HG03159 (cell line): ENCODE data around the gene DCLRE1C.
A peak's percentile ranks its signal among the peaks of the same experiment; 100 is the strongest.
"Not testable (repeated sequence)": the region's sequence is repeated elsewhere in the genome, so short reads cannot be mapped to it uniquely, and the experiment has no call there.

Experiments used
- ATAC-seq: cut with Tn5 transposase; IDR thresholded peaks from one replicate; pipeline ENCODE4 v1.9.1; 2021; ENCODE audit warnings: mild to moderate bottlenecking, moderate library complexity; ENCODE audit not compliant: unreplicated experiment

Gene DCLRE1C

DNA sequence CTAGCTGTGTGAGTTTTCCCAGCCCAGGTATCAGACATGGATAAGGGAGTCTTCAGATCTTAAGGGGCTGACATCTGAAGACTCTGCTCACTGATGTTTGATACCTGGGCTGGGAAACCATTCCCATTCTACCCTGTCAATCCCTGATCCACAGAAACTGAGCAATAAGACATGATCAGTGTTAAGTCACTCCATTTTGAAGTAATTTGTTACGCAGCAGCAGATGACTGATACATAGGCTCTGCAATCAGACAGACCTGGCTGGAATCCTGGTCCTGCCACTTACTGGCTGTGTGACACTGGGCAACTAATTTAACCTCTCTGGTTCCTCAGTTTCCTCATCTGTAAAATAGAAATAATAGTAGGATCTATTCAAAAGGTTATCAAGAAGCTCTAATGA lies 6.6 kb downstream of the DCLRE1C start:
- no peak for ATAC-seq

DNA sequence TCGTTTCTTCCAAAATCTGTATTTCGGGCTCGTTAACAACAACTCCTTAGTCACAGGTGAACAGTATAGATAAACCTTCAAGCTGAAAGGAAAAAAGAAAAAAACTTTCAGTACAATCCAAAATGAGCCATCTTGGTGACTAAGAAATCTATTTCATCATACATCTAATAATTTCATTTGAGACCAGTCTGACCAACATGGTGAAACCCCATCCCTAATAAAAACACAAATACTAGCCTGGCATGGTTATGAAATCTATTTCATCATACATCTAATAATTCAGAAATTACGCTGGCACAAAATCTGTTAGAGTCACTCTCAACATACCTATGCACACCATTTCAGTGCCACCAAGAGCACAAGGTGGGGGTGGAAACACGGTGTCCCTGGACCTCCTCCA lies 8.8 kb downstream of the DCLRE1C start:
- no peak for ATAC-seq

- ATAC-seq, result not testable (repeated sequence)
Measured at GRCh38 chr10:14942950-14943338, 11.0 kb downstream of the DCLRE1C start.

GRCh38 chr10:14942147-14942949 lies 11.5 kb downstream of the DCLRE1C start:
- peak; percentile 92 for ATAC-seq

DNA sequence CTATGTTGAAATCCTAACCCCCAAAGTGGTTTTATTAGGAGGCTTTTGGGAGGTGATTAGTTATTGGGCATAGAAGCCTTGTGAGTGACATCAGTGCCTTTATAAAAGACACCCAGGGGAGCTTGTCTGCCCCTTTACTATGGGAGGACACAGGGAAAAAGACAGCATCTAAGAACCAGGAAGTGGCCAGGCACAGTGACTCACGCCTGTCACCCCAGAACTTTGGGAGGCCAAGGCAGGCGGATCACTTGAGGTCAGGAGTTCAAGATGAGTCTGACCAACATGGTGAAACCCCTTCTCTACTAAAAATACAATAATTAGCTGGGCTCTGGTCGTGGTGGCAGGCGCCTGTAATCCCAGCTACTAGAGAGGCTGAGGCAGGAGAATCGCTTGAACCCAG lies 14.9 kb downstream of the DCLRE1C start:
- not testable (repeated sequence) for ATAC-seq

GRCh38 chr10:14936584-14936983 lies 17.3 kb downstream of the DCLRE1C start:
- no peak for ATAC-seq

GRCh38 chr10:14930610-14931009 lies 23.3 kb downstream of the DCLRE1C start:
- no peak for ATAC-seq

GRCh38 chr10:14926722-14927416 lies 27.0 kb downstream of the DCLRE1C start:
- peak; percentile 98 for ATAC-seq

- ATAC-seq, result peak; percentile 11
Measured at GRCh38 chr10:14926061-14926470, 27.8 kb downstream of the DCLRE1C start.

- ATAC-seq, result no peak
Measured at GRCh38 chr10:14925268-14925667, 28.6 kb downstream of the DCLRE1C start.

DNA sequence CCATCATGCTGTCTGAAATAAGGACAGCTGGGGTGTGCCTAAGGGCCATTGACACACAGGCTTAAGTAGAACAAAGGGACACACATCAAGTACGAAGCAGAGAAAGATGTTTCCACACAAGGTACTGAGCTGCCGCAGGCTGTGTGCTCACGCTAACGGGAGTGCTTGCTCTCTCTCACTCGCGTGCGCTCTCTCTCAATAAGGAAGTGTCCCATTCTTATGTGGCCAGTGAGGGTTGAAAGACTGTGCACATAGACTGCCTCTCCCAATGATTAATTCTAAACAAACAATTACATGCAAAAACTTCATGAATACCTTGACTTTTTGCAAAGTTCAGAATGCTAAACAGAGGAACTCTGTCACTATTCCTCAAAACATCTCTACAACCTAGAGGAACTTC lies 29.9 kb downstream of the DCLRE1C start:
- no peak for ATAC-seq

DNA sequence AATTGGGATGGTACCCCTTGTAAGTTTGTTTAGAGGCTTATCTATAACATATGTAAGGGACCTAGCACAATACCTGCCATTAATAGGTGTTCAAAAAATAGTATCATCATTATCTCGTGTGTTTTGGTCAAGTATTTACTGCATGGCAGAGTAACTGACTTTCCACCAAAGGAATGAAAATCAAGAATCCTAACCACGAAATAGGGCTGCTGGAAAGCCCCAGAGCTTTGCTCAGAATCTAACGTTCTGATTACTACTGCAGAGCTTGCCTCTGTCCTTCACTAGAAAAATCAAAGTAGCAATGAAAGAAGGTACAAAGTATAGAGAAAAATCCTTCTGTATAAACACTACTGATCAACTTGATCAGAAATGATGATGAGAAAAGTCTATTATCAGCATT lies 34.9 kb downstream of the DCLRE1C start:
- no peak for ATAC-seq

DNA sequence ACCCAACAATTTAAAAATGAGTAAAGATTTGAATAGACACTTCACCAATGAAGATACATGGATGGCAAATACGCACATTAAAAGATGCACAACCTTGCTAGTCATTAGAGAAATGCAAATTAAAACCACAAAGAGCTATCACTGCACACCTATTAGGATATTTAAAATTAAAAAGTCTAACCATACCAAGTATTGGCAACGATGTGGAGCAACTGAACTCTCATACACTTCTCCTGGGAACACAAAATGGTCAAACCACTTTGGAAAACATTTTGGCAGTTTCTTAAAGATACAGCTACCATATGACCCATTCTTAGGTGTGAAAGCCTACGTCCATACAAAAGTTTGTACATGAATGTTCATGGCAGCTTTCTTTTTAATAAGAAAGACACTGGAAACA lies 36.1 kb downstream of the DCLRE1C start:
- ATAC-seq, result no peak

GRCh38 chr10:14916600-14916999 lies 37.3 kb downstream of the DCLRE1C start:
- no peak for ATAC-seq

GRCh38 chr10:14911801-14912200 lies 42.1 kb downstream of the DCLRE1C start:
- no peak for ATAC-seq

- no peak for ATAC-seq
Measured at GRCh38 chr10:14910953-14911352, 42.9 kb downstream of the DCLRE1C start.

DNA sequence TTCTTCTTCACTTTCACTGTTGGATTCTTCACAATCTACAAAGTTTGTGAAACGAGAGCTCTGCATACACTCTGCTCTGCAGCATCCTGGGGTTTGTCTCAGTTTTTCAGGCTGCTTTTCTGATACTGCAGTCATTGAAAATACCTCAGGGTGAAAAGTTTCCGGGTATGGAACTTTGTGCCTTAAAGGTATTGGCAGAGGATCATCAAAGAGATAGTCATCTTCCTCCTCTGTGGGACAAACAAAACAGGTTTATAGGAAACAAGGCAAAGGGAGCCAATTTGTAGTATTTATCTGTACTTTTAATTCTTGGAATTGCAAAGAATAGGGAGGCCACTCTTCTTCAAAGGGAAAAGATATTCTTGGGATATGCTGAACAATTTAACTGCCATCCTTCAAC lies 44.8 kb downstream of the DCLRE1C start:
- no peak for ATAC-seq

- not testable (repeated sequence) for ATAC-seq
Measured at GRCh38 chr10:14907591-14907990, 46.3 kb downstream of the DCLRE1C start.

DNA sequence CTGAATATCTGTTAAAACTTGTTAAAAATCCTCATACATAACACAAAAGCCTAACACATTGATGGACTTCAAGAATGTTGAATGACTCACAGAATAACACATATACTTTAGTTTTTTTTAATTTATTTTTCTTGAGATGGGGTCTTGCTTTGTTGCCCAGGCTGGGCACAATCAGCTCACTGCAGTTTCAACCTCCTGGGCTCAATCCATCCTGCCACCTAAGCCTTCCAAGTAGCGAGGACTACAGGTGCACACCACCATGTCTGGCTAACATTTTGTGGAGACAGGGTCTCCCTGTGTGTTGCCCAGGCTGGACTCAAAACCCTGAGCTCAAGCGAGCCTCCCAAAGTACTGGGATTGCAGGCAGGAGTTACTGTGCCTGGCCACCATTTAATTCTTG lies 47.1 kb downstream of the DCLRE1C start:
- ATAC-seq, result no peak

GRCh38 chr10:14905890-14906289 lies 48.0 kb downstream of the DCLRE1C start:
- ATAC-seq, result no peak

- ATAC-seq, result no peak
Measured at GRCh38 chr10:14904864-14905263, 49.0 kb downstream of the DCLRE1C start.

- peak; percentile 48 for ATAC-seq
Measured at GRCh38 chr10:14904316-14904732, 49.6 kb downstream of the DCLRE1C start.
